ENCODE data around the gene FDCSP.
"Not testable (repeated sequence)": the region's sequence is repeated elsewhere in the genome, so short reads cannot be mapped to it uniquely, and the experiment has no call there.

The FDCSP gene

DNA sequence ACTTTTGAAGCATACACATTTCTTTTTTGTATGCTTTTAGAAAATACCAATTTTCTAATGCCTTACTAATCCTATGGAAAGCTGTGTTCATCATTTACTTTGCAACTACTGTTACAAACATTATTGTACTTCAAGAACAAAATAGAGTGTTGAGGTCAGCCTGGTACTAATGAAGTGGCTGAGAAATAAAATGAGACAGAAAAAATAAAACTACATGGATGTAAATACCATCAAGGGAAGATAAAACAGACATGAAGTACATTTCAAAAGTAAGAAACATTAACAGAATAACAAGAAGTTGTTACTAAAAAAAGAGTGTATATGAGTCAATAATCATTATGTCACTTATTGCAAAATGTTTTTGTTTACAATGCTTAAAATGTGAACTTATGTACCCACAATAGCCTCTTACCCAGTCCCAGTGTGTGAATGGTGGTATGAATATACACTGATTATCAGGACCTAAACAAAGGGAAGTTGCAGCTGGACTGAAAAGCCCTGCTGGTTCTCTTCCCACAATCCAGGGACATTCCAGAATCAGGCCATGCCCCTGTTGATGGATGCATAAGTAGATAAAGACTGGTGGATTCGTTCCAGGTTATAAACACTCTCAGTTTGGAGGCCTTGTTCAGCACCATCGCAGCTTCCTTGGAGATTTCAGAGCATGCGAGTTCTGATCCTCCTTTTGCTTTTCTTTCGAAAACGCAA, 14.1 kb downstream of the FDCSP start:
- DNase-seq (ENCODE audit: low spot score): no peak

DNA sequence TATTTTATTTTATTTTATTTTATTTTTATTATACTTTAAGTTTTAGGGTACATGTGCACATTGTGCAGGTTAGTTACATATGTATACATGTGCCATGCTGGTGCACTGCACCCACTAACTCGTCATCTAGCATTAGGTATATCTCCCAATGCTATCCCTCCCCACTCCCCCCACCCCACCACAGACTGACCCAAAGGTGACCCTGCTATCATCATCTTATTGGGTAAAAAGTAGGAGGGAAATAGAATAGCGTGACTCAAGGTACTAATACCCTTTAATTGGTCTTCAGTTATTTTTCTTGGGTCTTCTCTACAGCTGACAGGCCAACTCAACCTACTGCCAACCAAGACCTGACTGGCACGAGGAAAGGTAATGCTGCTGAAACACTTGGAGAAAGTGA, 16.4 kb downstream of the FDCSP start, which contains the start of gene CSN3:
CSN3 (plus strand) TSS at position 301 of the 400 bp plus-strand sequence. CDS start 2,223 bp downstream, outside the sequence.
- not testable (repeated sequence) for DNase-seq (ENCODE audit: low spot score)

DNA sequence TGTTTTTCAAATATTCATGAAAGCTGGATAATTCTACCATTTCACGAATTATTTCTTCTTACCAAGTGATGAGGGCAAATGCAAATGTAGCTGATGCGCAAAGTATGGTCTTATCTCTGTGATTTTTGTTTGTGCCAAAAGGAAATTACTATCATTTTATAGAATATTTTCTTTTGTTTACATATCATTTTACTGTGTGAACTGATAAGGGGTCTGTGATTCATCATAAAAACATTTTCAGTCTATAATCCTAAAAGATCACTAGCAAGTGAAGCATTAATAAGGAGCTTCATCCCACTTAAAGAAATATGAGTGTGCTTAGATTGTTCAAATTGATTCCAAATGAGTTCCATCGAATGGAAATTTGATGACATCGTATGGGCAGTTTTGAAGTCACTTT, 17.2 kb downstream of the FDCSP start:
- DNase-seq (ENCODE audit: low spot score): no peak

DNA sequence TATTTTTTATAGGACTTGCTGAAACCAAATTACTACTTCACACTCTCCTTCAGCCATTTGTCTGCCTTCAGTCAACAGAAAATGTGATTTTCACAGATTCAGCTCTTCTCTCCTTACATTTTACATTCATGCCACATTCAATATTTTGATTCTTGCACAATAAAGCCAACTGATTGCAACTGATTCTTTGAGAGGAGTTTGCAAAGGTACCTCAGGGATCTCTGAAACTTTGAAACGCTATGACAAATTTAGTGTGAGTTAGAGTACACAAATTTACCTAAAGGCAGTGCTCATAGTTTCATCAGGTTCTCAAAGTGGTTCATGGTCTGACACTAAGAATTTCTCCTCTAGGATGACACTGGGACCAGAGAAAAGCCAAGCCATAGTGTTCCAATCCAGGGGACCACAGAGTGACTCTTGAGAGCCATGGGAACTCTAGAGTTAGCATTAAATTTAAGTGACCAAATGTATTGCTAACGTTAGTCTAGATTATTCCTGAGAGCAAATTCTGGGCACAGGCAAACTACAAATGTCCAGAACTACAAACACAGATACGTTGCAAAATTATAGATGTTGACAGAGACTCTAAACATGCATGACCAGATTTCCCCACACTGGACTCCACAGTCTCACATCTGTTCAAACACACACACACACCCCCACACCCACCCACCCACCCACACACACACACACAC, 25.5 kb downstream of the FDCSP start:
- no peak for DNase-seq (ENCODE audit: low spot score)

DNA sequence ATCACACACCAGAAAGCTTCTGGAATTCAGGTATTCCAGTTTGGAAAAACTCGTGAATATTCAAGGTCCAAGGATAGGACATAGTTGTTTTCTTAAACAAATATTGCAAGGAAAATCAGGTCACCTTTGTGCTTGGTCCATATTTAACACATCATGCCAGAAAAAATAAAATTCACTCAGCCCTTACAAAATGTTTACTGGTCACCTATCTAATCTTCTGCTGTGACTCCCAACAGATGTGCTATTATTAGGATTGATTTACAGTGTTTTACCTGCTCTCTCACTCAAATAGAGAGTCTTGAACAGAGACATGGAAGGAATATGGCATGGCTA, 26.0 kb downstream of the FDCSP start:
- DNase-seq (ENCODE audit: low spot score): no peak

DNA sequence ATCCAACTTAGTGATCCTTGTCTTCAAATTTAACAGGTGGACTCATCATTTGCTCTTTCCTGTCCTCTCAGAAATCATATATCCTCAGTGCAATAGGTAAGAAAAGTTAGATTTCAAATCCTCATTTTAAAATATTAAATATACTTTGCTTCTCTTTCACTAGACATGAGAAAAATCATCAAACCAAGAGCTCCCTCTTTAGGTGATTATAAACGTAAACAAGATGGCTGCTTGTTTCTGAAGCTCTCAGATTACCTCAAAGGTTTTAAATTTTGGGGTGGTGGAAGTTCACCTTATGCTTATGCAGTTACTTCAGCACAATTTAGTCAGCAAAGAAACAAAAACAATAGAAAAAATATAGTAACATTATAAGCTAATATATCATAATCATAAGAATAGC, 43.8 kb downstream of the FDCSP start:
- peak; percentile 14 for DNase-seq (ENCODE audit: low spot score)

DNA sequence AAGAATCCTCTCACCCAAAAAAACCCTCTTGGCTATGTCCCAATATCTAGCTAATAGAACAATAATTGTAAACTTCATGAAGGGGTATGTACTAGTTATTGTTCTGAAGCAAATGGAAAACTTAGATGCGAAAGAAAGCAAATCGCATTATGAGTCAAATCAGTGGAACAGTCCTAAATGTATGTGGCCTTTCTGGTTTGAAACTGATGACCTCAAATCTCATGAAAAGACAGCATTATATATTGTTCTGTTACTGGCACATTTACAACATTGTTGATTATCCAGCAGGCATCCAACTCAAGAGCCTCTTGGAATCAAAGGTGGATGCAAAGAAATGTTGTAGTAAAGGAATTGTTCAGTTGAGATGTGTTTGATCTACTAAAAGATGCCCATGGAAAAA, 51.2 kb downstream of the FDCSP start:
- no peak for DNase-seq (ENCODE audit: low spot score)

DNA sequence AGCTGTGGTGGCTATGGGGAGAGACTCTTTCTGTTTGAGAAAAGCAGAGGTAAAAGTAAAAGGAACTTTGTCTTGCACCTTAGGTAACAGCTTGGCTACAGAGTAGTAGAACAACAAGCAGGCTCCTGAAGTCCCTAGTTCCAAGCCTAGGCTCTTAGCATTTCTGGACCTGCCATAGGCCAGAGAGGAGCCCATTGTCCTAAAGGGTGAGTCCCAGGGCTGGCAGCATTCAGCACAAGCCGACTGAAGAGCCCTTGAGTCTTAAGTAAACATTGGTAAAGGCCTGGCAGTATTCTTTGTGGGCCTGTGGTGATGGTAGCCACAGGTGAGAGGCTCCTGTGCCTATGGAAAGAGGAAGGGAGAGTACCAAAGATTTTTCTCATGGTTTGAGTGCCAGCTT, 54.6 kb downstream of the FDCSP start:
- no peak for DNase-seq (ENCODE audit: low spot score)
